HG03064 (cell line): ENCODE results near the gene ERAL1.
A peak's percentile ranks its signal among the peaks of the same experiment; 100 is the strongest.
"Not testable (repeated sequence)": the region's sequence is repeated elsewhere in the genome, so short reads cannot be mapped to it uniquely, and the experiment has no call there.

ENCODE experiments used
- ATAC-seq: cut with Tn5 transposase; IDR thresholded peaks from one replicate; pipeline ENCODE4 v1.9.1; 2021; ENCODE audit warnings: low read depth; ENCODE audit not compliant: unreplicated experiment

Gene ERAL1

GRCh38 chr17:28854457-28855335 lies at the start of gene ERAL1:
Gene ERAL1 (plus strand): TSS chr17:28855016. CDS start chr17:28855035, 19 bp downstream.
- peak; percentile 94 for ATAC-seq

DNA sequence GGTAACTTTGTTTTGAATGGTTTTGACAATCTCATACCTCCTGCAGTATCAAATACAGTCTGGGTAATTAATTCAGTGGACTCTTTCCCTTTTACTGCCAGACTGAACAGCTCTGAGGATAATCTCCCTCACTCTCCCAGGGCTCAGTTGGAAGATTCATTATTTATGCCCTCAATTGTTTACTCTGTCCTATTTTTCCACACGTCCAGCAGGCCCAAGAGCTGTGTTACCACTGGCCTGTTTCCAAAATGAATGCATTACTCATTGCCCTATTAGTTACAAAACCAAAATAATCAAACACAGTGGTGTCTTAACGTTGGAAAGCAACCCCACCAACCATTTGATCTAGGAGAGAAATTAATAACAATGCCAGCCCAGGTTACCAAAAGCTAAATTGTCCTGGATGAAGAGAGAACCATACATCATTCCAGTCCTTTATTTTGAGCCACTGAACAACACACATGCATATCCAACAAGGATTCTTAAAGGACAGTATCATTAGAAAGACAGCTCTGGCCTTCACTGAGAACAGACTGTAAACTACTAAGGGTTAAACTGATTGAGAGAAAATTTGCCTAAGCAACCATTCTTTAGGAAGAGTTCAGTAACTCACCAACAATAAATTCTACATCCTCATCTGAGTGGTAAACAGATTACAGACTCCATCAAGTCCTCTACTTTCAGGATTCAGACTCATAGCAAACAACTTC lies 46.7 kb upstream of the ERAL1 start:
- no peak for ATAC-seq

- no peak for ATAC-seq
Measured at GRCh38 chr17:28810437-28810836, 44.4 kb upstream of the ERAL1 start.

GRCh38 chr17:28811651-28812090 lies 43.1 kb upstream of the ERAL1 start:
- no peak for ATAC-seq

- ATAC-seq = peak; percentile 84
Measured at GRCh38 chr17:28812091-28812747, 42.6 kb upstream of the ERAL1 start.

DNA sequence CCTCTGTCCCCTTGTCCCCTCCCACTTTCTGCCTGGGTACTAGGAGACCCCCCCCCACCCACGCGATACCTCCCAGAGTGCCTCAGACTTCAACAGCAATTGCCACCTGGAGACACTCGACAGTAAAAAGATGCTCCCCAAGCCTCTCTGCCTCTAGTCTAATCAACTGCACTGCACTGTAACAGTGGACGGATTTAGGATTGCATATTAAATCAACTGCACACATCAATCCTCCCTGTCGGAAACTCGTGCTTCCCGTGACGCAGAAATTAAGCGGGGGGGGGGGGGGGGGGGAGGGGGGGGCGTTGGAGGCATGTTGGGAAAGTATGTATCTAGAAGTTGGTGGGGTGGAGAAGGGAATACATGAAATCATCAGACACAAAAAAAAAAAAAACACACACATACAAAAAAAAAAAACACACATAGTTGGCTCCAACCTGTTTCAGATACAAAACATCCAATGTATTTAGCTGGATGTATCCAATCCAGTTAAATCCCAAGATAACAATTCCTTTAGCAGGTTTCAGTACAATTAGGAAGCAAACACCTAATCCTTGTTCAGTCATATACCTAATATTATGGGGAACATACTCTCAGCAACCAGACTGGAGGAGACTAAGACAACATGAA lies 42.0 kb upstream of the ERAL1 start:
- ATAC-seq = no peak

DNA sequence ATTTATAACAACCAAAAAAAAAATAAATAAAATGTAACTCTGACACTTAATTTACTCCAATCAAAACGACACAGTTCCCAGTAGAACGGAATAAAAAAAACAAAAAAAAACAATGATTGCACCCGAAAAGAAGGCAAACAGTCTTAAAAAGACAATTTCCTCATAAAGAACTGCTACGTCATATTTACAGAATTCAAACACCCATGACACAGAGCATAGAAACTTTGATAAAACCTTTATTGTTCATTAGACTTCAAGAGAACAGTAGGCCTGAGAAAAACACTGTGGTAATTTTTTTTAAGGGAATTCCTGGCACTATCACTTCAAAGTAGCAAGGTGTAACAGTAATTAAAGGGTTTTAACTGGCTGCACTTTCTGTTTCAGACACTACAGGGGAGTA lies 38.3 kb upstream of the ERAL1 start:
- ATAC-seq = no peak

GRCh38 chr17:28818819-28819221 lies 36.0 kb upstream of the ERAL1 start:
- ATAC-seq = no peak

GRCh38 chr17:28819582-28819981 lies 35.2 kb upstream of the ERAL1 start:
- ATAC-seq = no peak

DNA sequence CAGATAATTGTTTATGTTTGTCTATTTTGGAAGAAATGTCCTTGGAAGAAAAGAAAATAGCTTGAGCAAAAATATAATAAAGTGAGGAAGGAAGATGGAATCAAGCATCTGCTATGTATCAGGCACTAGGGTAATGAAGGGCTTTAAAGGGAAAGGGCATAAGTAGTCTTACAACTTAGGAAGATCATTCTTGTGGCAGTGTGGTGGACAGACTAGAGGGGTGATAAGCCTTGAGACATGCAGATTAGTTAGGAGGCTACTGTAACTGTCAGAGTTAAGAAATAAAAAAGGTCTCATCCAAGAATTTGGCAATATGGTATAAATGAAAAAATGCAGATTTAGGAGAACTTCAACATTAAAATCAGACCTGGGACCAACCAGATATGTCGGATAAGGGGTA lies 27.1 kb upstream of the ERAL1 start:
- ATAC-seq = no peak

GRCh38 chr17:28828294-28829040 lies 26.3 kb upstream of the ERAL1 start:
- no peak for ATAC-seq

GRCh38 chr17:28834420-28834819 lies 20.4 kb upstream of the ERAL1 start:
- no peak for ATAC-seq

DNA sequence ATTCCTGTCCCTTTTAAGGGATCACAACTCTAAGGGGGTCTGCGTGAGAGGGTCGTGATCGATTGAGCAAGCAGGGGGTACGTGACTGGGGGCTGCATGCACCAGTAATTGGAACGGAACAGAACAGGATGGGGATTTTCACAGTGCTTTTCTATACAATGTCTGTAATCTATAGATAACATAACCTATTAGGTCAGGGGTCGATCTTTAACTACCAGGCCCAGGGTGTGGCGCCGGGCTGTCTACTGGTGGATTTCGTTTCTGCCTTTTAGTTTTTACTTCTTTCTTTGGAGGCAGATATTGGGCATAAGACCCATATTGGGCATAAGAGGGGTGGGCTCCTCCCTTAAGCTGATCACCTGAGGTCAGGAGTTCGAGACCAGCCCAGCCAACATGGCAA lies 18.3 kb upstream of the ERAL1 start:
- not testable (repeated sequence) for ATAC-seq

DNA sequence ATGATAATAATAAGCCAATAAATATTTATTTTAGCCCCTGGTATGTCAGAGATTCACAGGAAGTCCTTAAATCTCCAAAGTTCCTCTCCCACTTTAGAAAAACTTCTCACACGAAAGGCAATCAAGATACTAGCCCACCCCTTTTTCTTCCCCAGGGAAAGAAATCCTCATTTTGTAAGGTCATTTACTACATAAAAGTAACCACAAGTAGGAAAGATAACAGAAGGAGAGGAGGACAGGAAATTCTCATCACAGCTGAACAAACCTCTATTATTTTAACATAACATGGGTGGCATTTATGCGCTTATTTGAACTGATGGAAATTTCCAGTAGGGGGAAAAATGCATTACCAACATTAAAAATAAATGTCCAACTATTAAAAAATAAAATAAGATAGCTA lies 15.6 kb upstream of the ERAL1 start:
- ATAC-seq = no peak

GRCh38 chr17:28841901-28842281 lies 12.9 kb upstream of the ERAL1 start:
- ATAC-seq = no peak

GRCh38 chr17:28842282-28843012 lies 12.4 kb upstream of the ERAL1 start, which contains the start of gene FAM222B:
Gene FAM222B (minus strand): TSS chr17:28842790. CDS start chr17:28766667, 76,123 bp downstream.
- peak; percentile 76 for ATAC-seq

DNA sequence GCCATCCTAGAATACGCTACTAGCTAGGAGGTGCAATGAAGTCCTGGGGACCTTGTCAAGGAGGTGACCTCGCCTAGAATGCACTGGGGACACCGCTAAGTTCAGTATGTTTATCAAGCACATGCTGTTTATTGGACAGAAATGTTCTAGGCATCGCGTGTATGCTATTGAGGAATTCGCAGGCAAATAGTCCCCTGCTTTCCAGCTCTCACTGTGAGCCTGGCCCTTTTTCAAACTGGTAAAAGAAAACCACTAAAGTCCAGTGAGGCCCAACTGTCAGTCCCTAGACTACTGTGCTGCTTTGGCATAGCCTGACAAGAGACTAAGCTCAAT lies 11.0 kb upstream of the ERAL1 start:
- no peak for ATAC-seq

GRCh38 chr17:28846231-28846630 lies 8.6 kb upstream of the ERAL1 start:
- ATAC-seq = no peak

DNA sequence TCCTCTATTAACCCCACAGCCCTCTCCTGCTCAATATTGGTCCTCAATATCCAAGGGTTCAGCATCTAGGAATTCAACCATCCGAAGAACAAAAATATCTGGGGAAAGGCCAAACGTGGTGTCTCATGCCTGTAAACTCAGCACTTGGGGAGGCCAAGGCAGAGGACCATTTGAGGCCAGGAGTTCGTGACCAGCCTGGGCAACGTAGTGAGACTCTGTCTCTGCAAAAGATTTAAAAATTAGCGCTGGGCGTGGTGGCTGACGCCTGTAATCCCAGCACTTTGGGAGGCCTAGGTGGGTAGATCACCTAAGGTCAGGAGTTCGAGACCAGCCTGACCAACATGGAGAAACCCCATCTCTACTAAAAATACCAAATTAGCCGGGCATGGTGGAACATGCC lies 8.1 kb upstream of the ERAL1 start:
- not testable (repeated sequence) for ATAC-seq
